Measurements from ENCODE around the gene GRHL3.

GRHL3 gene

GRCh38 chr1:24293392-24294227, 25.5 kb upstream of the GRHL3 start:
- no peak for FAIRE-seq

- no peak for FAIRE-seq
Observed at GRCh38 chr1:24294228-24294672, 24.9 kb upstream of the GRHL3 start.

GRCh38 chr1:24294716-24295371, 24.3 kb upstream of the GRHL3 start:
- peak; percentile 70 for FAIRE-seq

GRCh38 chr1:24295535-24295934, 23.6 kb upstream of the GRHL3 start:
- no peak for FAIRE-seq

GRCh38 chr1:24297187-24297851, 21.8 kb upstream of the GRHL3 start:
- no peak for FAIRE-seq

- no peak for FAIRE-seq
Observed at GRCh38 chr1:24297852-24298232, 21.3 kb upstream of the GRHL3 start.

GRCh38 chr1:24298606-24299005, 20.6 kb upstream of the GRHL3 start:
- FAIRE-seq, result no peak

- FAIRE-seq, result no peak
Observed at GRCh38 chr1:24299901-24300300, 19.3 kb upstream of the GRHL3 start.

- FAIRE-seq, result no peak
Observed at GRCh38 chr1:24300971-24301784, 18.0 kb upstream of the GRHL3 start.

- FAIRE-seq, result no peak
Observed at GRCh38 chr1:24301785-24302175, 17.4 kb upstream of the GRHL3 start.

GRCh38 chr1:24302209-24302611, 16.9 kb upstream of the GRHL3 start:
- no peak for FAIRE-seq

- no peak for FAIRE-seq
Observed at GRCh38 chr1:24303600-24303999, 15.6 kb upstream of the GRHL3 start.

GRCh38 chr1:24304763-24305162, 14.4 kb upstream of the GRHL3 start:
- no peak for FAIRE-seq

GRCh38 chr1:24308365-24309015, 10.7 kb upstream of the GRHL3 start:
- FAIRE-seq, result no peak

- no peak for FAIRE-seq
Observed at GRCh38 chr1:24309762-24310485, 9.2 kb upstream of the GRHL3 start.

- FAIRE-seq, result no peak
Observed at GRCh38 chr1:24311234-24311633, 7.9 kb upstream of the GRHL3 start.

GRCh38 chr1:24311741-24312140, 7.4 kb upstream of the GRHL3 start:
- no peak for FAIRE-seq

- no peak for FAIRE-seq
Observed at GRCh38 chr1:24315391-24315790, 3.8 kb upstream of the GRHL3 start.

- no peak for FAIRE-seq
Observed at GRCh38 chr1:24316645-24317044, 2.5 kb upstream of the GRHL3 start.

- no peak for FAIRE-seq
Observed at GRCh38 chr1:24317081-24317480, 2.1 kb upstream of the GRHL3 start.

GRCh38 chr1:24317956-24318614, 1.1 kb upstream of the GRHL3 start:
- FAIRE-seq, result no peak
